22Rv1 (cell line): Measurements from ENCODE around the gene PIGBOS1.
A peak's percentile ranks its signal among the peaks of the same experiment; 100 is the strongest.

Experiments
- ZFX ChIP-seq: fragments of 450-650 bp; IDR thresholded peaks from 2 replicates; pipeline ENCODE4 v1.6.1; 2017; ENCODE audit warnings: antibody characterized with exemption, borderline replicate concordance
- TF ChIP-seq, protein P1 (sequence below): fragments of 450-650 bp; IDR thresholded peaks from 2 replicates; pipeline ENCODE4 v1.5.1; 2017; ENCODE audit warnings: mild to moderate bottlenecking

DNA sequence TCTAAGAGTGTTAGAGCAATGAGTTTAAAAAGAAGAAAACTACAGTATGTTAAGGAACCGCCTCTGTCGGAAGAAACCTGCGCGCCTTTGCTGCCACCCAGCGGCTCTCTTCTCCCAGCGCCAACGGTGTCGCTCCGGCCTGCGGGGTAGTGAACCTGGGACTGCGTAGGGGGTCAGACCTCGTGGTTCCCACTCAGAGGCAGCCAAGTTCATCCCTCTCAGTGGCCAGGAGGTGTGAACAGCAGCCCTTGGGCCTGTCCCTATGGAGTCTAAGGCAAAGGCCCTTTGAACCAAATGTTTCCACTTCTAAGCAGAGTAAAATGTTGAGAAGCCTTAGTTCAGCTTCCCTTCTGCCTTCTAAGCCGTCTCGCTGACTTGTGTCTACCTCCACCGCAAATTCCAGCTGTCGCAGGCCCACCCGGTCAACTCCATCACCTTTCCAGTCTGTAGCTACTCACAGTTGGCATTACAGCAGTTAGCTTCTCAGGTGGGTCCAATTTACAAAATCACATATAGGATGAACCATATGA is 28.3 kb downstream of the PIGBOS1 start:
- TF ChIP-seq, protein P1, sequence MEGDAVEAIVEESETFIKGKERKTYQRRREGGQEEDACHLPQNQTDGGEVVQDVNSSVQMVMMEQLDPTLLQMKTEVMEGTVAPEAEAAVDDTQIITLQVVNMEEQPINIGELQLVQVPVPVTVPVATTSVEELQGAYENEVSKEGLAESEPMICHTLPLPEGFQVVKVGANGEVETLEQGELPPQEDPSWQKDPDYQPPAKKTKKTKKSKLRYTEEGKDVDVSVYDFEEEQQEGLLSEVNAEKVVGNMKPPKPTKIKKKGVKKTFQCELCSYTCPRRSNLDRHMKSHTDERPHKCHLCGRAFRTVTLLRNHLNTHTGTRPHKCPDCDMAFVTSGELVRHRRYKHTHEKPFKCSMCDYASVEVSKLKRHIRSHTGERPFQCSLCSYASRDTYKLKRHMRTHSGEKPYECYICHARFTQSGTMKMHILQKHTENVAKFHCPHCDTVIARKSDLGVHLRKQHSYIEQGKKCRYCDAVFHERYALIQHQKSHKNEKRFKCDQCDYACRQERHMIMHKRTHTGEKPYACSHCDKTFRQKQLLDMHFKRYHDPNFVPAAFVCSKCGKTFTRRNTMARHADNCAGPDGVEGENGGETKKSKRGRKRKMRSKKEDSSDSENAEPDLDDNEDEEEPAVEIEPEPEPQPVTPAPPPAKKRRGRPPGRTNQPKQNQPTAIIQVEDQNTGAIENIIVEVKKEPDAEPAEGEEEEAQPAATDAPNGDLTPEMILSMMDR, result peak; percentile 93
- TF ChIP-seq ZFX, result no peak
